H9 (cell line): Measurements from ENCODE around the gene SNX25. TPM values are rescaled to one million over a fixed set of nuclear protein-coding genes. Genes with fewer than 3 reads are reported as not detected.
"Not testable (repeated sequence)": the region's sequence is repeated elsewhere in the genome, so short reads cannot be mapped to it uniquely, and the experiment has no call there.

Experiments
- DNase-seq: peaks from one replicate; pipeline ENCODE4 v3.0.0-alpha.2; 2017
- H2AFZ ChIP-seq: one replicate; pipeline ENCODE4 v1.6.1; 2013; ENCODE audit warnings: mild to moderate bottlenecking, low read length, control low read depth, moderate library complexity
- H2AK5ac ChIP-seq: 2 replicates; pipeline ENCODE4 v1.6.1; 2013; ENCODE audit warnings: low read length, control low read depth, mixed read lengths; ENCODE audit not compliant: insufficient read length
- H2BK120ac ChIP-seq: one replicate; pipeline ENCODE4 v1.6.1; 2013; ENCODE audit warnings: low read depth, mild to moderate bottlenecking, low read length, control low read depth, inconsistent platforms; ENCODE audit not compliant: poor library complexity, severe bottlenecking
- H2BK12ac ChIP-seq: 2 replicates; pipeline ENCODE4 v1.6.1; 2013; ENCODE audit warnings: low read length, control low read depth, mixed read lengths, low read depth; ENCODE audit not compliant: insufficient read length
- H2BK15ac ChIP-seq: 2 replicates; pipeline ENCODE4 v1.6.1; 2013; ENCODE audit warnings: low read depth, low read length, control low read depth
- H2BK20ac ChIP-seq: one replicate; pipeline ENCODE4 v1.6.1; 2013; ENCODE audit warnings: low read depth, mild to moderate bottlenecking, low read length, control low read depth, inconsistent platforms; ENCODE audit not compliant: poor library complexity, severe bottlenecking
- H2BK5ac ChIP-seq: 2 replicates; pipeline ENCODE4 v1.6.1; 2013; ENCODE audit warnings: low read length, control low read depth, mixed read lengths; ENCODE audit not compliant: insufficient read length
- H3K14ac ChIP-seq: 2 replicates; pipeline ENCODE4 v1.6.1; 2013; ENCODE audit warnings: low read length, control low read depth; ENCODE audit not compliant: insufficient read depth
- H3K18ac ChIP-seq: 2 replicates; pipeline ENCODE4 v1.6.1; 2013; ENCODE audit warnings: low read depth, mild to moderate bottlenecking, mixed read lengths, low read length, control low read depth; ENCODE audit not compliant: insufficient read length
- H3K23ac ChIP-seq: 2 replicates; pipeline ENCODE4 v1.6.1; 2013; ENCODE audit warnings: low read length, control low read depth, mixed read lengths, low read depth; ENCODE audit not compliant: insufficient read length
- H3K23me2 ChIP-seq: 2 replicates; pipeline ENCODE4 v1.6.1; 2013; ENCODE audit warnings: low read depth, mild to moderate bottlenecking, mixed read lengths, low read length, control low read depth; ENCODE audit not compliant: insufficient read length, poor library complexity, severe bottlenecking
- H3K27ac ChIP-seq: 2 replicates; pipeline ENCODE4 v1.5.1; 2013; ENCODE audit warnings: low read length, control low read depth, mixed read lengths, low read depth; ENCODE audit not compliant: insufficient read length
- H3K27me3 ChIP-seq: 2 replicates; pipeline ENCODE4 v1.6.1; 2013; ENCODE audit warnings: low read length, control low read depth, inconsistent platforms; ENCODE audit not compliant: insufficient read depth
- H3K4ac ChIP-seq: 2 replicates; pipeline ENCODE4 v1.6.1; 2013; ENCODE audit warnings: low read depth, mild to moderate bottlenecking, control low read depth, inconsistent platforms, low read length, moderate library complexity
- H3K4me1 ChIP-seq: 2 replicates; pipeline ENCODE4 v1.6.1; 2013; ENCODE audit warnings: low read length, control low read depth, inconsistent platforms; ENCODE audit not compliant: insufficient read depth
- H3K4me2 ChIP-seq: 2 replicates; pipeline ENCODE4 v1.6.1; 2013; ENCODE audit warnings: low read length, control low read depth, mixed read lengths; ENCODE audit not compliant: insufficient read length, insufficient read depth
- H3K56ac ChIP-seq: 2 replicates; pipeline ENCODE4 v1.6.1; 2013; ENCODE audit warnings: low read depth, mild to moderate bottlenecking, mixed read lengths, low read length, control low read depth; ENCODE audit not compliant: insufficient read length
- H3K79me1 ChIP-seq: 2 replicates; pipeline ENCODE4 v1.6.1; 2013; ENCODE audit warnings: low read depth, mild to moderate bottlenecking, moderate library complexity, low read length, control low read depth, inconsistent platforms; ENCODE audit not compliant: insufficient read depth, poor library complexity, severe bottlenecking
- H3K79me2 ChIP-seq: 2 replicates; pipeline ENCODE4 v1.6.1; 2013; ENCODE audit warnings: low read length, control low read depth, inconsistent platforms; ENCODE audit not compliant: insufficient read depth
- H3K9ac ChIP-seq: 2 replicates; pipeline ENCODE4 v1.6.1; 2013; ENCODE audit warnings: low read length, control low read depth, mixed read lengths; ENCODE audit not compliant: insufficient read length; ENCODE audit errors: extremely low read depth
- H3K9me3 ChIP-seq: one replicate; pipeline ENCODE4 v1.6.1; 2013; ENCODE audit warnings: low read depth, low read length, inconsistent platforms; ENCODE audit not compliant: control insufficient read depth
- H3T11ph ChIP-seq: one replicate; pipeline ENCODE4 v1.6.1; 2013; ENCODE audit warnings: mild to moderate bottlenecking, low read length, control low read depth, inconsistent platforms
- H4K20me1 ChIP-seq: one replicate; pipeline ENCODE4 v1.6.1; 2013; ENCODE audit not compliant: control insufficient read depth, insufficient read length, insufficient read depth
- H4K5ac ChIP-seq: 2 replicates; pipeline ENCODE4 v1.6.1; 2013; ENCODE audit warnings: low read depth, mild to moderate bottlenecking, mixed read lengths, low read length, control low read depth; ENCODE audit not compliant: insufficient read length
- H4K8ac ChIP-seq: replicated peaks from 2 replicates; pipeline ENCODE4 v1.6.1; 2013; ENCODE audit warnings: low read length, control low read depth, mixed read lengths, low read depth; ENCODE audit not compliant: insufficient read length
- H4K91ac ChIP-seq: 2 replicates; pipeline ENCODE4 v1.6.1; 2013; ENCODE audit warnings: low read depth, mild to moderate bottlenecking, moderate library complexity, mixed read lengths, low read length, control low read depth; ENCODE audit not compliant: insufficient read length
- H3K27ac Mint-ChIP-seq, 3 experiments: 2 replicates in 2 of 3; 3 replicates in 1 of 3; pipeline ENCODE4 v1.8.0; 2020 to 2021; ENCODE audit warnings: mixed read lengths in 3 of 3, mild to moderate bottlenecking in 1 of 3, moderate library complexity in 1 of 3
- H3K27me3 Mint-ChIP-seq: 2 replicates; pipeline ENCODE4 v1.8.0; 2021; ENCODE audit warnings: low read depth, mild to moderate bottlenecking, moderate library complexity, mixed read lengths
- H3K36me3 Mint-ChIP-seq, 3 experiments: 2 replicates in 2 of 3; 3 replicates in 1 of 3; pipeline ENCODE4 v1.8.0; 2020 to 2021; ENCODE audit warnings: low read depth in 3 of 3, mixed read lengths in 3 of 3; ENCODE audit not compliant: insufficient read depth in 1 of 3
- H3K4me1 Mint-ChIP-seq, 2 experiments: 2 replicates each; pipeline ENCODE4 v1.8.0; 2020; ENCODE audit warnings: mixed read lengths in 2 of 2
- H3K4me3 Mint-ChIP-seq, 2 experiments: 2 replicates in 1 of 2; 3 replicates in 1 of 2; pipeline ENCODE4 v1.8.0; 2020 to 2021; ENCODE audit warnings: mild to moderate bottlenecking in 2 of 2, mixed read lengths in 2 of 2, moderate library complexity in 1 of 2
- H3K9me3 Mint-ChIP-seq, 2 experiments: 2 replicates in 1 of 2; 3 replicates in 1 of 2; pipeline ENCODE4 v1.8.0; 2020; ENCODE audit warnings: mild to moderate bottlenecking in 2 of 2, mixed read lengths in 2 of 2, moderate library complexity in 1 of 2
- WGBS: extraction: QIAGEN DNeasy Blood & Tissue Kit; methylation state at CpG from one replicate; pipeline ENCODE4 v1.1.7; 2013; ENCODE audit warnings: missing lambda C conversion rate, low lambda C conversion rate, mixed read lengths; ENCODE audit not compliant: insufficient read length; ENCODE audit errors: extremely low coverage; 5-methylcytosine and 5-hydroxymethylcytosine counted together
- total RNA-seq: library from RNA; stranded (reverse); gene quantifications from 2 replicates; pipeline ENCODE4 v1.2.1, GENCODE V29; 2021
- TF ChIP-seq, protein P1 (sequence below): fragments of 200-600 bp; sonication (generic); conservative IDR thresholded peaks from 3 replicates; pipeline ENCODE4 v1.8.0; 2021; ENCODE audit warnings: antibody characterized with exemption, mild to moderate bottlenecking

SNX25 gene
- total RNA-seq, 1 experiment from 2014 or later: 28.2 TPM

GRCh38 chr4:185257694-185258093, 48.3 kb downstream of the SNX25 start:
- Histone ChIP-seq H2AFZ (no peak overlapping the region), H3K79me1 (no peaks in the 10 kb centered on the region), H3K4me1 (peaks cover 2% of the 10 kb centered on the region), H3K9me3 (no peaks in the 10 kb centered on the region), H2BK20ac (no peak overlapping the region), H4K20me1 (no peaks in the 10 kb centered on the region), H3K4ac (no peak overlapping the region), H3K4me2 (no peak overlapping the region), H3K9ac (no peak overlapping the region), H3K56ac (no peak overlapping the region), H2BK12ac (no peak overlapping the region), H3K23me2 (no peaks in the 10 kb centered on the region), H3K27me3 (no peaks in the 10 kb centered on the region), H3K23ac (no peak overlapping the region), H2BK15ac (no peak overlapping the region), H3K14ac (no peak overlapping the region), H2BK5ac (no peak overlapping the region), H3K79me2 (no peaks in the 10 kb centered on the region), H4K5ac (no peak overlapping the region), H3T11ph (no peak overlapping the region), H3K27ac (no peak overlapping the region), H3K18ac (no peak overlapping the region), H2BK120ac (no peak overlapping the region), H2AK5ac (no peak overlapping the region), H4K91ac (no peak overlapping the region), H4K8ac (no peak overlapping the region)
- DNase-seq: no peak
- Mint-ChIP-seq H3K36me3 (peaks cover 0 to 15% (median 12%) of the 10 kb centered on the region in 3 experiments; a peak in 4 of 7 replicates), H3K9me3 (no peaks in the 10 kb centered on the region), H3K4me1 (peaks cover 17 to 23% of the 10 kb centered on the region in 2 experiments), H3K27ac (peak overlapping the region in 1 of 3 experiments; percentile 48; a peak in 1 of 7 replicates), H3K4me3 (no peak overlapping the region), H3K27me3 (no peaks in the 10 kb centered on the region)
- WGBS: no CpG with 5 or more reads among the region's 1 CpG
- TF ChIP-seq, protein P1, sequence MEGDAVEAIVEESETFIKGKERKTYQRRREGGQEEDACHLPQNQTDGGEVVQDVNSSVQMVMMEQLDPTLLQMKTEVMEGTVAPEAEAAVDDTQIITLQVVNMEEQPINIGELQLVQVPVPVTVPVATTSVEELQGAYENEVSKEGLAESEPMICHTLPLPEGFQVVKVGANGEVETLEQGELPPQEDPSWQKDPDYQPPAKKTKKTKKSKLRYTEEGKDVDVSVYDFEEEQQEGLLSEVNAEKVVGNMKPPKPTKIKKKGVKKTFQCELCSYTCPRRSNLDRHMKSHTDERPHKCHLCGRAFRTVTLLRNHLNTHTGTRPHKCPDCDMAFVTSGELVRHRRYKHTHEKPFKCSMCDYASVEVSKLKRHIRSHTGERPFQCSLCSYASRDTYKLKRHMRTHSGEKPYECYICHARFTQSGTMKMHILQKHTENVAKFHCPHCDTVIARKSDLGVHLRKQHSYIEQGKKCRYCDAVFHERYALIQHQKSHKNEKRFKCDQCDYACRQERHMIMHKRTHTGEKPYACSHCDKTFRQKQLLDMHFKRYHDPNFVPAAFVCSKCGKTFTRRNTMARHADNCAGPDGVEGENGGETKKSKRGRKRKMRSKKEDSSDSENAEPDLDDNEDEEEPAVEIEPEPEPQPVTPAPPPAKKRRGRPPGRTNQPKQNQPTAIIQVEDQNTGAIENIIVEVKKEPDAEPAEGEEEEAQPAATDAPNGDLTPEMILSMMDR: no peak

DNA sequence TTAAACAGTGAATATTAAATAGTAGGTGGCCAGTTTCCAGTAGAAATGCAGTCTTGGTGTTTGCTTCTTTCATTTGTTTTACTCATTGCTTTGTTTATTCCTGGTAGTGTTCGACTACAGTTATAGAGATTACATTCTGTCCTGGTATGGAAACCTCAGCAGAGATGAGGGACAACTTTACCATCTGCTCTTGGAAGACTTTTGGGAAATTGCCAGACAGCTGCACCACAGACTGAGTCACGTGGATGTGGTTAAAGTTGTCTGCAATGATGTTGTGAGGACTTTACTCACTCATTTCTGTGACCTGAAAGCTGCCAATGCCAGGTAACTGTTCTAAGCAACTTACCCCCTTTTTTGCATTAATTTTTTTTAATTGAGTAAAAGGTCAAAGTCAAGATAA, 49.3 kb downstream of the SNX25 start:
- not testable (repeated sequence) for H2BK20ac ChIP-seq, H3K4me1 ChIP-seq
- WGBS: no CpG with 5 or more reads among the region's 2 CpGs

More for the DNA sequence above, 49.3 kb downstream of the SNX25 start:
- not testable (repeated sequence) for H4K91ac ChIP-seq, H3K4me3 Mint-ChIP-seq, H3K9me3 ChIP-seq, H2BK12ac ChIP-seq, H4K8ac ChIP-seq, H3K4ac ChIP-seq, H2BK15ac ChIP-seq, H3K27me3 ChIP-seq, H3K9me3 Mint-ChIP-seq, H2BK120ac ChIP-seq, H3K23me2 ChIP-seq, H3K27me3 Mint-ChIP-seq, H3K14ac ChIP-seq, H3K27ac Mint-ChIP-seq, H3K9ac ChIP-seq, H4K20me1 ChIP-seq, H4K5ac ChIP-seq, H2AK5ac ChIP-seq, DNase-seq, H3K27ac ChIP-seq, H3K4me2 ChIP-seq, H3K79me1 ChIP-seq, H3K23ac ChIP-seq, H3T11ph ChIP-seq, H3K79me2 ChIP-seq, H3K56ac ChIP-seq, H2BK5ac ChIP-seq, H2AFZ ChIP-seq, H3K36me3 Mint-ChIP-seq, H3K18ac ChIP-seq
- peaks cover 17 to 23% of the 10 kb centered on the region in 2 experiments for H3K4me1 Mint-ChIP-seq
